ENCODE results near the gene NRIP1.

Gene NRIP1

DNA sequence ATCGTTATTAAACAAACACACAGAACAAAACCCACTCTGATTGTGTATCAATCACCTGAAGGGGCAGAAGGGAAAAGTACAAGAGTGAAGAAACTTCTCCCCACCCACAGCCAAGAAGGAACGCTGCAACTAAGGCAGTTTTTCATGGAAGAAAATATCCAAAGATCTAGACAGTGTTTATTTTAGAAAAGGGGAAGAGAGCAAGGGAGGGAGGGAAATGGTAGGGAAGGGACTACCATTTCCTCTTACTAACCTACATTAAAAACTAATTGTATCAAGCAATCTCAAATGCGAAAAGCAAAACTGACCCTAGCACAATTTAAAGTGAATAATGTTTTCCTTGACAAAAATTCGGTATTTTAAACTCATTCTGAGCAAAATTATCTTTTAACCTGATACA is 3.5 kb downstream of the NRIP1 start:
- TF ChIP-seq, protein P1, sequence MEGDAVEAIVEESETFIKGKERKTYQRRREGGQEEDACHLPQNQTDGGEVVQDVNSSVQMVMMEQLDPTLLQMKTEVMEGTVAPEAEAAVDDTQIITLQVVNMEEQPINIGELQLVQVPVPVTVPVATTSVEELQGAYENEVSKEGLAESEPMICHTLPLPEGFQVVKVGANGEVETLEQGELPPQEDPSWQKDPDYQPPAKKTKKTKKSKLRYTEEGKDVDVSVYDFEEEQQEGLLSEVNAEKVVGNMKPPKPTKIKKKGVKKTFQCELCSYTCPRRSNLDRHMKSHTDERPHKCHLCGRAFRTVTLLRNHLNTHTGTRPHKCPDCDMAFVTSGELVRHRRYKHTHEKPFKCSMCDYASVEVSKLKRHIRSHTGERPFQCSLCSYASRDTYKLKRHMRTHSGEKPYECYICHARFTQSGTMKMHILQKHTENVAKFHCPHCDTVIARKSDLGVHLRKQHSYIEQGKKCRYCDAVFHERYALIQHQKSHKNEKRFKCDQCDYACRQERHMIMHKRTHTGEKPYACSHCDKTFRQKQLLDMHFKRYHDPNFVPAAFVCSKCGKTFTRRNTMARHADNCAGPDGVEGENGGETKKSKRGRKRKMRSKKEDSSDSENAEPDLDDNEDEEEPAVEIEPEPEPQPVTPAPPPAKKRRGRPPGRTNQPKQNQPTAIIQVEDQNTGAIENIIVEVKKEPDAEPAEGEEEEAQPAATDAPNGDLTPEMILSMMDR (IDR thresholded peaks at IDR 0.05; ENCODE audit: low read depth, low read length, missing control alignments): no peak
- no peak for DNase-seq (ENCODE audit: low read depth)
- no peak overlapping the region for H3K4me3 ChIP-seq (ENCODE audit: low read depth, low read length)

GRCh38 chr21:15060543-15061175 is 4.1 kb downstream of the NRIP1 start:
- no peak for DNase-seq (ENCODE audit: low read depth)
- no peak overlapping the region; the same call in 1 of the 2 replicates for H3K4me3 ChIP-seq (ENCODE audit: low read depth, low read length)

DNA sequence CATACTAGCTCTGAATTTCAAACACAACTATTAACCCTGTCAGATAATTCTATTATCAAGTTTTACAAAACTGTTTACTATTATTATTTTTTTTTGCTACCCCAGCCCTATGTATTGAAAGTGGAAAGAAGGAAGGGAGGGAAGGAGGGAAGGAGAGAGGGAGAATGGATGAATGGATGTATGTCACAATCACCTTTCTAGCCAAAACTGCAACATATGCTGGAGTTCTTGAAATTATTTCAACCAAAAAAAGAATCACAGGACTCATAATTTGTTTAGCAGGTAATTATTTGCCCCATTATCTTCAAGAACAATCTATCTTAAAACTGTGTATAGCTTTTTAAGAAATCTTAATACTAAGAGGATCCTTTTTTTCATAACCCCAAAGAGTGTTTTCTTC is 5.4 kb downstream of the NRIP1 start:
- DNase-seq (ENCODE audit: low read depth): no peak
- H3K4me3 ChIP-seq (ENCODE audit: low read depth, low read length): no peak overlapping the region
- TF ChIP-seq, protein P1 (IDR thresholded peaks at IDR 0.05; ENCODE audit: low read depth, low read length, missing control alignments): no peak

More at GRCh38 chr21:15060543-15061175, 4.1 kb downstream of the NRIP1 start:
- TF ChIP-seq, protein P1 (IDR thresholded peaks at IDR 0.05; ENCODE audit: low read depth, low read length, missing control alignments): no peak

GRCh38 chr21:15058854-15059263 is 5.9 kb downstream of the NRIP1 start:
- DNase-seq (ENCODE audit: low read depth): no peak
- TF ChIP-seq, protein P1 (IDR thresholded peaks at IDR 0.05; ENCODE audit: low read depth, low read length, missing control alignments): no peak
- H3K4me3 ChIP-seq (ENCODE audit: low read depth, low read length): no peak overlapping the region; the same call in 1 of the 2 replicates

GRCh38 chr21:15057285-15057684 is 7.5 kb downstream of the NRIP1 start:
- DNase-seq (ENCODE audit: low read depth): no peak
- no peak overlapping the region for H3K4me3 ChIP-seq (ENCODE audit: low read depth, low read length)
- TF ChIP-seq, protein P1 (IDR thresholded peaks at IDR 0.05; ENCODE audit: low read depth, low read length, missing control alignments): no peak

GRCh38 chr21:15054606-15055239 is 10.1 kb downstream of the NRIP1 start:
- DNase-seq (ENCODE audit: low read depth): no peak
- TF ChIP-seq, protein P1 (IDR thresholded peaks at IDR 0.05; ENCODE audit: low read depth, low read length, missing control alignments): no peak
- no peak overlapping the region for H3K4me3 ChIP-seq (ENCODE audit: low read depth, low read length)

GRCh38 chr21:15054089-15054488 is 10.7 kb downstream of the NRIP1 start:
- TF ChIP-seq, protein P1 (IDR thresholded peaks at IDR 0.05; ENCODE audit: low read depth, low read length, missing control alignments): no peak

More at GRCh38 chr21:15054089-15054488, 10.7 kb downstream of the NRIP1 start:
- no peak for DNase-seq (ENCODE audit: low read depth)
- no peak overlapping the region for H3K4me3 ChIP-seq (ENCODE audit: low read depth, low read length)
